GM19025 (cell line): Measurements from ENCODE around the gene ADNP.

Source experiments
- ATAC-seq: cut with Tn5 transposase; IDR thresholded peaks from one replicate; pipeline ENCODE4 v1.9.1; 2021; ENCODE audit warnings: mild to moderate bottlenecking, low read depth, moderate library complexity; ENCODE audit not compliant: unreplicated experiment

ADNP gene

DNA sequence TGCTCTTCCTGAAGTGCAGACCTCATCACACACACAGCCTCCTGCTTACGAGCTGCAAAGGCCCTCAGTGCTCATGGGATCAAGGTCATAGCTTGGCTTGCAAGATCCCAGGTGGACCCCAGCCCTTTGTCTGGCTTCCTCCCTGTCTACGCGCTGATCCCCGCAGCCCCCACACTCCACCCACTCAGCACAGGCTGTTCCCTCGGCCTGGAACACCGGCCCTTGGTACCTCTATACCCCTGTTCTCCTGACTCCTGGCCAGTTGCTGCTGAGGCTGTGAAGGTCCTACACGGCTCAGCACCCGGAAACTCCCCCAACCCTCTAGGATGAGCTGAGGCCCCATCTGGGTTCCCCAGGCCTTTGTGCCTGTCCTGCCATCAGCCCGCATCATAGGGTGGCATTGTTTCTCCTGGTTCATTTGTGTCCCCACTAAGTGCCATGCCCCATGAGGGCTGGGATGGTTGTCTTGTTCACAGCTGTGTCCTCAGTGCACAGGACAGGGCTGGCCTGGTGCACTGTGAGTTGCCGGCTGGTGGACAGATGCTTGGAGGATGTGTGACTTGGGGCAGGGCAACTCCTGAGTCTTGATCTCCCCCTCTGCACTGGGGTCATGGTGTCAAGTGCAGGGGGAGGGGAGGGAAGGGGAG, 57.0 kb downstream of the ADNP start:
- no peak for ATAC-seq

DNA sequence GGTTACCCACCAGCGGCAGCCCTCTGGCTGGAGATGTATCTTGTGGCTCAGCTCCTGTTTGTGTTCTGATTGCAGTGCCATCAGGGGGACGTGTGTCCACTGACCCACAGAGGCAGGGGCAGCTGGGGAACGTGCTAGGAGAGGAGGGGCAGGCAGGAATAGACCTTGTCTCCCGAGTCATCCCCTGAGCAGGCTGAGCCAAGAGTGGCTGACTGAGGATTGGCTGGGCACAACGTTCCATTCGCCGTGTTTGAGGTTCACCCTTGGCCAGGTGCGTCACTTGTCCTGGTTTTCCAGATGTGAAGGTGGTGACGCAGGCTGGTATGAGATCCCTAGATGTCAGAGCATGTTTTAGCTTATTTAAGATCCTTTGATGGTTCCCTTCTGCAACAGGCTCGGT, 57.7 kb downstream of the ADNP start:
- no peak for ATAC-seq

DNA sequence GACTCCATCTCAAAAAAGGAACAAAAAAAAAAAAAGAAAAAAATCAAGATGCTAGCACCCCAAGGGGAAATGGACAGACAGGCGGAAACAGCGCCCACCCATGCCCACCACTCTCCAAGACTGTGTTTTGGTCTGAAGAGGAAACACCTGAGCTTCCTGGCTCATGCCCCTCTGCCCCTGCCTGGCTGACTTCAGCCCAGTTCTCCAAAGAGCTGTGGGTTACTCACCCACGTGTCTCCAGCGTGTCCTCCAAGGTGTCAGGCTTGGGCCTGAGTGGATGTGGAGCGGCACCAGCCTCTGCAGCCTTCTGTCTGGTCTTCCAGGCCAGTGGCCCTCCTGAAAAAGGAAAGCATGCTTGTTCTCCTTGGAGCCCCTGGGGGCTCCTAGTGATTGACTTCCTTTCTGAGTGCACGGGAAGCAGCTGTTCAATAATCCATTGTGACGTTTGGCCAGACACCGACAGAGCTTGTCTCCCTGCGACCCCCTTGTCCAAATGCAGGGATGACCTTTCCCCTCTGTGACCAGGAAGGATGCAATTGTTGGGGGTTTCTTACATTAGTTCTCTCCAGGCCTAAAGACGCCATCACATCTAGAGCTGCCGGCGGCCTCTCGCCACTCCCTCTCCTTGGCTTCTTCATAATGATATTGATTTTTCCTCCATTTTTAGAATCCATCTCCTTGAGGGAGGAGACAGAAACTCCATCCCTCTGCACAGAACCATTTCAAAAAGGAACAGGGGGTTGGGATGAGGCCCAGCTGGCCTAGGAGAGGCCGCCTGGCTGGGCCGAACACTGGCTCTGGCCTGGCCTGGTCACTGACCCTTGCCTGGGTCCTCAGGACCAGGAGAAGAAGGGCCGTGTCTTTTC, 58.4 kb downstream of the ADNP start:
- ATAC-seq = no peak

DNA sequence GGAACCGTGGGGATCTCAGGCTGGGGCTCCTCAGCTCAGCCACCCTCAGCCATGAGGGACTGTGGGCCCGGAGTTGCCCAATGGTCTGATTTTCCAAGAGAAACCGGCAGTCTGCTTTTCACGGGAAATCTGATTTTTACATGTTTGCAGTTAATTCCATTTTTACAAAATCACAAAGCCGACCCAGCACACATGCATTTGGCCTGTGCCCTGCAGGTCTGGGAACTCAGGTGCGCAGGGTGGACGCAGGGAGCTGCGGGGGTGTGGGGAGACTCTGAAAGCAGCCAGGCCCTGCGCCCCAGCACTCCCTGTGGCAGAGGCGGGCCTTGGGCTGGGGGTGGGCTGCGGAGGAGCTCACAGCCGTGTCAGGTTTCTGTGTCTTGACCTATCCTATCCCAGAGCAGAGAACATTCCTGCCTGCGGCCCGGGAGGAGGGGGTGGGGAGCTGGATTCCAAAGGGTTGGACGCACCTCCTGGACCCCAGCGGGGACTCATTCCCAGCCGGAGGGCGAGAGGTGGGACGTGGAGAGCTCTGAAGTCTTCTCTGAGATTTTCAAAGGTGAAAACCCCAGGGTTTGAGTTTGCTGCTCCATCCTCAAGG, 60.6 kb downstream of the ADNP start:
- ATAC-seq = no peak

DNA sequence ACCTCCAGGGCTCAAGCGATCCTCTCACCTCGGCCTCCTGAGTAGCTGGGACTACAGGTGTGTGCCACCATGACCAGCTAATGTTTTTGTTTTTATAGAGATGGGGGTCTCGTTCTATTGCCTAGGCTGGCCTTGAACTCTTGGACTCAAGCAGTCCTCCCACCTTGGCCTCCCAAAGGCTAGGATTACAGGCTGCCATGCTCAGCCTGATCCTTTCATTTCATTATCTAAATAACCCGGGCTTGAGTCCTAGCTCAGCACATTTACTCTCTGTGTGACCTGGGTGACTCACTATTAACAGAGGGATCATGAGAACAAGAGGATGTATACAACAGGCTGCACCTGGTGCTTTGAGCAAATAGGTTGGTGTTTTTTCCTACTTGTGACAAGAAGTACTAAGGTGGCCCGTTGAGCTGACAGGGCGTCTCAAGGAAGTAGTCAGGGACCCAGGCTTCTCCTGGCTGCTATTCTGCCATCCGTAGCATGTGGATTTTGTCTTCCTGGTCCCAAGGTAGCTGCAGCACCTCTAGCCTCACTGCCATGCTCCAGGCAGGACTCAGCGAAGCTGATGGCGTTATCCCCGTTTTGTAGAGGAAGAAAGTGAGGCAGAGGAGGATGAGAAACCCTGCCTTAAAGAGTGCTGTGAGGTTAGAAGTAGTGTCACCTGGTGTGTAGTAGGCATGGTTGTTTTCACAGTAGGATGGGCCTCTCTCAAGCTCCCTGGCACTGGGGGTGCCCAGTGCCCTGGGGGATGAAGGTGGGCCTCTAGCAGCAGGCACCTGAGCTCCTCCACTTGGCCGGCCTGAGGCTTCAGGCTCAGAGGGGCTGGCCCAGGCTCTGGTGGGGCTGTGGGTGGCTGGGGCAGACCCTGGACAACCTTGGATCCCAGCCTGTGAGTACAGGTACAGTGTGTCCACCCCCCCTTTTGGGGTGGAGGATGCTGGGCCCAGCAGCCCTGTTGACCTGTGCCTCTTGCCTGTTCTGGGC, 62.4 kb downstream of the ADNP start:
- ATAC-seq = no peak

DNA sequence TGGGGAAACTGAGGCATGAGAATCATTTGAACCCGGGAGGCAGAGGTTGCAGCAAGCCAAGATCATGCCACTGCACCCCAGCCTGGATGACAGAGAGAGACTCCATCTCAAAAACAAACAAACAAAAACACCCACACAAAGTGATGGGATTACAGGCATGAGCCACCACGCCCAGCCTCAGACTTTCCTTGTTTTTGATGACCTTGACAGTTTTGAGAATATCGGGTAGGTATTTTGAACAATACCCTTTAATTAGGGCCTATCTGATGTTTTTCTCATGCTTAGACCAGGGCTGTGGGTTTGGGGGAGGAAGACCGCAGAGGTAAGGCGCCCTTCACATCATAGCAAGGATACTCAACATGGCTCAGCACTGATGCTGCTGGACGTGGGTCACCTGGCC, 63.4 kb downstream of the ADNP start:
- no peak for ATAC-seq

DNA sequence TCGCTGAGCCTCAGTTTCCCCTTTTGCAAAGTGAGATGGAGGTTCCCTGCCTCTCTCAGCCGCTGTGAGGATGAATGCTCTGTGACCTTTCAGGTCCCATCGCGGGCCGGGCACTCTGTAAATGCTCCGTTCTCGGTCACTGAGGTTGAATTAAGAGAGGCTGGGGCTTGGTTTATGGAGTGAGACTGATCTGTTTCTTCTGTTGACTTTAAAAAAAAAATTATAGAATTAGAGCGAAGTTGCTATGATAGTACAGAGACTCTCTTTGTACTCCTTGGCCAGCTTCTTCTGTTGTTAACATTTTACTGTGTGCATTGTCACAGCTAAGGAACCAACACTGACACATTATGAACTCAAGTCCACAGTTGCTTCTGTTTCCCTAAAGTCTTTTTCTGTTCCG, 64.4 kb downstream of the ADNP start:
- ATAC-seq = no peak

DNA sequence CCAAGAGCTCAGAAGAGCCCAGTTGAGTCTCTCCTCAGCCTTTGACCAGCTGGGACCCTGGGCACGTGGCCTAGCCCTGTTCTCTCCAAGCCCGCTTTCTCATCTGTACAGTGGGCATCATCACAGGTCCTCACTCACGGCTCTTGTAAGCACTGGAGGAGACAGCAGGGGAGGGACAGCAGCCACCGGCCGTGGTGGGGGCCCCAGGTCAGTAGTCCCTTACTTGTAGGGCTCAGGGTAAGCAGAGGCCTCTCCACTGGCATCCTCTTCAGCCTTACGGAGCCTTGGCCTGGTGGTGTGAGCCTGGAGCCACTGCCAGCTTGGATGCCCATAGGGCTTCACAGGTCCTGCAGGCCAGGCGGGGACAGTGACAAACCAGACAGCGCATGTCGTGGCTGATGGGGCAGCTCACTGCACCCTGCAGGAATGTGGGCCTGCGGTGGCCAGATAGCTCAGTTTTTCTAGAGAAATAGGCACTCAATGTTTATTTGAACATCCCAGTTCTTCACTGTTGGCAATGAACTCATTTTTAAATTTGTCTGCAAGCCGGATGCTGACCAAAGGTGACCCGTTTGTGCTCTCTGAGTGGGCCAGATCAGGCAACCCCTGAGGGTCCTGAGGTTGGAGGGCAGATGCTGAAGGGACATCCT, 65.1 kb downstream of the ADNP start:
- no peak for ATAC-seq

DNA sequence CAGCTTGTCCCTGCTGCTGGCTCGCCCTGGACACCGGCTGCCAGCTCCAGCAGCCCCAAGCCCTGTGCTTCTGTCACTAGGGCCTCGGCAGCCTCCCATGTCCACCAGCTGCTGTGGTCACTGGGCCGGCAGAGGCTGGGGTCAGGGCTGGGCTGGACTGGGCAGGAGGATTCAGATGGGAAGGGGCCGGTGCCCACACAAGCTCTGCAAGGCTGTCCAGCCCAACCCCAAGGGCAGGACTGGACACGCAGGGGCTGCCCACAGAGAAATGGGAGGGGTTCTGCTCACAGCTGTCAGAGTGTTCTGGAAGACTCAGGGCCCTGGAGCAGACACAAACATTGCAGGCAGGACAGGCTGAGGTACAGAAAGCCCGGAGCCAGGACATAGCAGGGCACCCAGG, 65.6 kb downstream of the ADNP start:
- no peak for ATAC-seq

DNA sequence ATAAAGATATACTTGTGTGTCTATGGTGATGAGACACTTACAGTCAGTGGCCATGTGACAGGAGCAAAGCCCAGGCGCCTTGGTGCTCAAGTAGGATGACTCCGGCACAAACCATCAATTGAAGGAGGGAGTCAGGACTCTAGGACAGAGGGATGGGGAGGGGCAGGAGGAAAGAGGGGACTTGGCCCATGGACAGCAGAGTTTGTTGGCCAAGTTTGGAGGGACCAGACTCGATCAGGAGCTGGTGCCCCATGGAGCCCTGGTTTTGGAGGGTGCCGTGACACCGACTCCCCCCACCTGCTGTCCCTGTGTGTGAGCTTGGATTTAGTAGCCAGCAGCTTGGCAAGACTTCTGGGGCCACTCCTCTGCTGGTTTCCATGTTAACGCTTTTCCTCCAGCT, 66.1 kb downstream of the ADNP start:
- no peak for ATAC-seq

DNA sequence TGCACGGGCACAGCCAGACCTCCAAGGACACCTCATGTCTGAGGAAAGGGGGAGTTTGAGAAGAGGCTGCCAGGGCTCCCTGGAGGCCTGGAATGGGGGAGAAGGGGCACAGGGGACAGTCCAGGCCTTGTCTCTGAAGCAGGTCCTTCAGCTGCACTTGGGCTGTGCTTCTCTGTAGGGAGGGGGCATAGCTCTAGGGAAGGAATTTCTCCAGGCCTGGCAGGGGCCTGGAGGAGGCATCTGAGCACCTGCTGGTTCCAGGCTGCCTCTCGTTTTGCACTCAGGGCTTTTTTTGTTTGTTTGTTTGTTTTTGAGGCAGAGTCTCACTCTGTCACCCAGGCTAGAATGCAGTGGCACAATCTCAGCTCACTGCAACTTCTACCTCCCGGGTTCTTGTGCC, 68.7 kb downstream of the ADNP start:
- ATAC-seq = no peak

DNA sequence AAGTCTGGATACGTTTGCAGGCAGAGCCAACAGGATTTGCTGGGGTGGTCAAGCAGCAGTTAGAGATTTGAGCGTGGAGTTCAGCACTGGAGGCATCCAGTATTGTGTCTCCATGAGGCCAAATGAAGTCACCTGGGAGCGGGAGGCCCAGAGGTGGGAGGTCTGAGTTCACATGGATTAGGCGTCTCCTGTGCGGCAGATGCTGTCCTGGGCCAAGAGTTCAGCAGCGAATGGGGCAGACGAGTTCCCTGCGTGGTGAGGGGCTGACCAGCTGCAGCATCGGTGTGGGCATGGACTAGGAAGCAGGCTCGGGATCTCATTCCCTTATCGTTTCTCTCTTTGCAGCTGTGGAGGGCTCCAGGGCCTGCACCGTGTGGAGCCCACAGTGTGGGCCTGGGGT, 70.2 kb downstream of the ADNP start:
- no peak for ATAC-seq

DNA sequence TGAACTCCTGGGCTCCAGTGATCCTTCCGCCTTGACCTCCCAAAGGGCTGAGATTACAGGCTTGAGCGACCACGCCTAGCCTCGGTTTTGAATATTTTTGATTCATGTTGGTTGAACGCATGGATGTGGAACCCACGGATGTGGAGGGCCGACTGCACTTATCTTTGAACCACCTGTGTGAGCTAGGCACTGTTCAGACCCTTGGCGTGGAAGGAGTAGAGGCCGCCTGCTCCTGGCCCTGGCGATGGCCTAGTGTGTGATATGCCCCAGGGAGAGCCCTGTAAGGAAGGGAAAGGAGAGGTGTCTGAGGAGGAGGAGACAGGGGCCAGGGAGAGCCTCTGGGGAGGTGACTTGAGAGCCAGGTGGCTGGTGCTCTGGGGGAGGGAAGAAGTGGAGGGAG, 72.1 kb downstream of the ADNP start:
- no peak for ATAC-seq

DNA sequence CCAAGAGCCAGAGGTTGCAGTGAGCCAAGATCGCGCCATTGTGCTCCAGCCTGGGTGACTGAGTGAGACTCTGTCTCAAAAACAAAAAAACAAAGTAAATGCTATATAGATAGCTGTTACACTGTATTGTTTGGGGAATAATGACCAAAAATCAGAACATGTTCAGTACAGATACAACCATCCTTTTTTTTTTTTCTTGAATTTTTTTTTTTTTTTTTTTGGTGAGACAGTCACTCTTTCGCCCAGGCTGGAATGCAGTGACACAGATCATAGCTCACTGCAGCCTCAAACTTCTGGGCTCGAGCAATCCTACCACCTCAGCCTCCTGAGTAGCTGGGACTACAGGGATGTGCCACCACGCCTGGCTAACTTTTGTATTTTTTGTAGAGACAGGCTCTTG, 72.7 kb downstream of the ADNP start:
- no peak for ATAC-seq

DNA sequence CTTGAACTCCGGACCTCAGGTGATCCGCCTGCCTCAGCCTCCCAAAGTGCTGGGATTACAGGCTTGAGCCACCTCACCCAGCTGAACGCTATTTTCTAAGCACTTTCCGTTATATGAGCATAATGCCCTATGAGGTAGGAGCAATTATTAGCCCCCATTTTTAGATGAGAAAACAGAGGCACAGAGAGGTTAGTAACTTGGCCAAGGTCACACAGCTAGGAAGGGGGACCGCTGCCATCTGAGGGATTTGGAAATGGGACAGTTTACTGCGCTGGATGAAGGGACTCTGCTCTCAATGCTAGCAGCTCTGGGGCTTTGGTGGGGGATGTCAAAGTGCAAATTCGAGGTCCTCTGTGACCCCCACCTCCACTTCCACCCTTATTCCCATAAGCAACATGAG, 73.9 kb downstream of the ADNP start:
- no peak for ATAC-seq

DNA sequence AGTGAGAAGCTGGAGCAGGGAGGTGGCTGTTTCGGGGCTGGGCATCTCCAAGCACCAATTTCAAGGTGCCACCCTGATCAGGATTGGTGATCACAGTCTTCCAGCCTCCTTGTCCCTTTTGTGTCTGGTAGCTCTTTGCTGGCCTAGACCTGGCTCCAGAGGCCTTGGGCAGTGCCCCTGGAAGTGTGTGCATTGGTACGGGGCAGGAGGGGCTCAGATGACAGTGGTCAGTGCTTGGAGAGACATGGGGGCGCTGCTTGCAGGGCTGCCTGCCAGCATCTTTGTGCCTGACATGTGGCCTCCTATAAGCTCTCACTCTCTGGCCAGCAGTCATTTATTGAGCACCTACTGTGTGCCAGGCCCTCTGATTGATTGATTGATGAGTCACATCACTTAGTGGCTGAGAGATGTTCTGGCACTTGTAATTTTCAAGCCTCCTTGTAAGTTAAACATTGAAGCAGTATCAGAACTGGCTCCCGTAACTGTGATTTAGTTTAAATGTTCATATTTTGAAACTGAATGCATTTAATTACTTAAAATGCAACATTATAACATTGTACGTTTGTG, 74.7 kb downstream of the ADNP start:
- no peak for ATAC-seq

DNA sequence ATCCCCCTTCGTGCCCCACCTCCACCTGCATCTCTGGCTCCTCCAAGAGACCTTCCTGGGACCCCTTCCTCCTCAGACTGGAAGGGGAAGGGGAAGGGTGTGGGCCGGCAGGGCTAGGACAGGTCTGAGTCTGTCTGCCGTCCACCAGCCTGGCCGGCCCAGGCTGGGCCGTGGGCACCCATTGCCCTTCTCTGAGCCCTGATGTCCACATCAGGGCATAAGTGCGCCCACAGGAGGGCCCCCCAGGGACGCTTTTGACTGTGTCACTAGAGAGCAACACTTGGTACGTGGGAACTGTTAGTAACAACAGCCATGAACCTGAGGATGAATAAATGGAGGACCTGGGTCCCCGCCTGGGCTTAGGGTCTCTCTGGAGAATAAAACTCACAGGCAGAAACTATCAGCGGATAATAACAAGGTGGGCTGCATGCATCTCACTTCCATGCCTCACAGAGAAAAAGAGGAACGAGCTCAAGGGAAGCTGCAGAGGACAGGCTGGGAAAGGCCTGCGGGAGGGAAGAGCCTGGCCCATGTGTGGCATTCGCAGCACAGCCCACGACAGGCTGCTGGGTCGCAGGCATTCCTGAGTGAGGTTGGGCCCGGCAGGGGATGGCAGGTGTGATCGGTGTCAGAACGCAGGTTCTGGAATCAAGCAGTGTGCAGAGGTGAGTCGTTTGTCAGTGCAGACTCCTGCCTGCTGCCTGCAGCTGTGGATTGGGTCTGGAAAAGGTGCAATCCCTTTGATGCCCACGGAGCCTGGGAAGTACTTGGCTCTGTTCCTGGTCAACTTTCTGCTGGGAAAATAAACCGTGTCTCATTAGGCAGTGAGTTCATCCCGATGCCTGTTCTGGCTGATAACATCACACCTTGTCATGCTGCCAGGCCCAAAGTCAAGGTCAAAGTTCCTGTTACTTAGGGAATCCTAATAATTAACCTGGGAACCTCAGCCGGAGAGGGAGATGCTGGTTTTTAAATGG, 75.5 kb downstream of the ADNP start:
- no peak for ATAC-seq

DNA sequence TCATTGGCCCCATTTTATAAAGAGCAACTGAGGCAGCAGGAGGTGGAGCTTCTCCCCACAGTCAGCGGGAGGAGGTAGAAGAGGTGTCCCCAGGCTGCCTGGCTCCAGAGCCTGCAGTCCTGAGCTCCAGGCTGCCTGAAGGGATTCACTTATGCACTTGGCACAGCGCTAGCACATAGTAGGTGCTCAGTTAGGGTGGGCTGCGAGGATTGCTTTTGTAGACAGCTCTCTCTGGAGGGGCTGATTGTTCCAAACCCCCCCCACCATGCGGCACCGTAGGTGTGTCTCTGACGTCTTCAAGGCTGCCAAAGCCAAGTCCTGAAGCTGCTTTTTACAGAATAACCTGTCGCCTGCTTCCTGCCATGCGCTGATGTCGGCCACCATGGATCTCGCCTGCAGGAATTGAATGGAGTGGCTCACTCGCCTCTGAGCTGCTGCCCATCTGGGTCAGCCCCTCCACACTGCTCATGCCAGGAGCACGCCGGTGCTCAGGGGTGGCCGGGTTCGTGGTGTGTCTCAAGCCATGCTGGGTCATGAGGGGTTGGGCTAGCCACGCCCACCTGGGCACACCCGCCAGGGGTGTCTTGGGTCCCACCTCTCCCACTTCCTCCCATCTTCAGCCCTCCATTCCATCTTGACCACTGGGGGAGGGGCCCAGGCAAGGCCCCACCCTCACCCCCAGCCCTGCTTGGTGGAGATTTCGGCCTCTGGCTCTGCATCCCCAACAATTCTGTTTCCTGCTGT, 76.6 kb downstream of the ADNP start:
- ATAC-seq = no peak
